IPS-NIHi7 (cell line): Measurements from ENCODE around the gene WHRN.

Experiments
- DNase-seq: peaks from one replicate; pipeline ENCODE4 v3.0.0; 2012; ENCODE audit warnings: mixed read lengths; ENCODE audit errors: extremely low spot score

Gene WHRN

DNA sequence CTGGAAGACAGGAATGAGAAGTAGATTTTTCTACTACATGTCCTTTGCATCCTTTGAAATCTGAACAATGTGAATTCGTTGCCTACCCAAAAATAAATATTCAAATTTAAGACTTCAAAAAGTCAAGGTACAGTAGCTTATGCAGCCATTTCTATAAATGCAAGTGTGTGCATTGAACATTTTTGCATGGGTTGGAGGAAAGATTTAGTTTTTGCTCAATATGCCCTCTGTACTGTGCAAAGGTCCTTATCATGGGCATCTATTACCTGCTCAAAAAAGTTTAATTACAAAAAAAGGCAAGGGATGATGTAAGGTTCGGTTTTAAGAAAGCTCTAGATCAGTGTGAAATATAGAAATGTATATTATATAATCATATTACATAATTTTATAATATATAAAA lies 140.1 kb downstream of the WHRN start:
- DNase-seq = no peak

- DNase-seq = no peak
Observed at GRCh38 chr9:114364134-114365041, 140.9 kb downstream of the WHRN start.

DNA sequence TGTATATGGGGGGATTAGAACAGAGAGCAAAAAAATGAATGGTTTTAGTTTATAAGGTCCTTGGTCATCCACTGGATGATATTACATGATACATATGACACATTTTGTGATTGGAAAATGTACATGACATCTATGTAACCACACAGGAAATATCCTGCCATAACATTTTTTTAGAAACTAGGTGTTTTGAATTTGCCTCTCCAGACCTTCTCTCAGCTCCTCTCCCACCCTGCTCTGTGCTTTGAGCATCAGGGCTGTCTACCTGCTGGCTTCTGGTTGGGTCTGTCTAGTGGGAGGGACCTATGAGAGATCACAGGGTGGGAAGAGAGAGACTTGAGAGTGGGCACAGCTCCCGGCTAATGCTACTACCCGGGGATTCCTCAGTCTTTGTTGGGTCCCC lies 141.8 kb downstream of the WHRN start:
- no peak for DNase-seq

DNA sequence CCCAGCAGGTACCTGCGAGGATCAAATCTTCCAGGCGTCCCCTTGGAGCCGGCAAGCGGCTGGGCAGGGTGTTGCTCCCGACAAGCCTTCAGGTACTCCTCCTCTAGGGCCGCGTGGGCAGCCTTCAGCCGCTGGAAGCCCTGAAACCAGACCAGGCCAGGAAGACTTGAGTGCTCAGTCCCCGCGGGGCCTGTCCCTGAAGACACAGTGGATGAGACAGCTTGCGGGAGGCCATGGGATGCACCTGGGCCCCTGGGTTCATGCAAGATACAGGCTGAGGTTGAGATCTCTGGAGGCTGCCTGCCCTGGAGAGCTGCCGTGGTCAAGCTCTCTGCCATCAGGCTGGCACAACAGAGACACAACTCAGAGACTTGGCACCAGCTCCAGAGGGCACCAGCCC lies 142.9 kb downstream of the WHRN start:
- no peak for DNase-seq

- no peak for DNase-seq
Observed at GRCh38 chr9:114361542-114361941, 143.7 kb downstream of the WHRN start.

- no peak for DNase-seq
Observed at GRCh38 chr9:114359801-114360200, 145.5 kb downstream of the WHRN start.

GRCh38 chr9:114357911-114358328 lies 147.4 kb downstream of the WHRN start:
- no peak for DNase-seq

DNA sequence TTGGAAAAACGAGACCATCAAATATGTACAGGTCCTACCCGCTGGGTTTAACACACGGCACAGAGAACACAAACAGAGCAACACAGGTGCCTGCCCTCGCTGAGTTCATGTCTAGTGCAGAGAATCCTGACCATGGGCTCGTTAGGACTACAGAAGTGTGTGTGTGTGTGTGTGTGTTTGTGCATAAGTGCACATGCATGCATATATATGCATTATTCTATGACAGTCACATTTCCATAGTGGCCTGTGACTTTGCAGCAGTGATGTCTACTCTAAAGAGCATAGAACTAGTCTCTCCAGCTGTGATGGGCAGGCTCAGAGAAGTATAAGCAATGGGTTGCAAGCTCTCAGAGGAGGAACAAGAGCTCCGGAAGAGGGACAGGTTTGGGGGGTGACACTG lies 147.9 kb downstream of the WHRN start:
- no peak for DNase-seq

DNA sequence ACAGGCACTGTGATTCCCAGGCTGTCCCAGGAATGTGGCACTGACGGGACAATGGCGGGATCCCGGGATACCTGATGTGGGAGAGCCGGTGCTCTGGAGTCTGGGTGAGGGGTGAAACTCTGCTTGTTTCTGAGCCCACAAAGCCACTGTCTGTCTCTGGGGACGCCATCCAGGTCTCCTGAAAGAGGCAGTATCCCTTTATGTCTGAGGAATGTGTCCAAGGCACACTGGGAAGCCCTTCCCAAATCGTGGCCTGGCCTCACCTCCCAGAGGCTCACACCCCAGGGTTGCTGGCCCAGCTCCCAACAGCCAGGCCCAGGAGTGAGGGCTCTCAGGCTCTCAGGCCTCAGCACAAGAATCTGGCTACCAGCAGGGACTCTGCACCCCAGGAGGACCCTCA lies 148.5 kb downstream of the WHRN start:
- DNase-seq = no peak

- no peak for DNase-seq
Observed at GRCh38 chr9:114355821-114356220, 149.5 kb downstream of the WHRN start.
